Endothelial cell of umbilical vein (primary cell): Measurements from ENCODE around the gene WNT2. TPM values are rescaled to one million over a fixed set of nuclear protein-coding genes. Genes with fewer than 3 reads are reported as not detected.

Experiments
- BruUV-seq: library from RNA; stranded (reverse); fragments of 400-500 nt; replicated peaks from 2 replicates; lab custom pipeline; 2021; lab: Mats Ljungman, UMichigan
- CTCF ChIA-PET: fragments of 300-600, 350-600 bp; sonication (Branson Sonifier 250); formaldehyde crosslinking; loops from one replicate; lab custom pipeline; 2021; ENCODE audit warnings: antibody characterized with exemption, inconsistent platforms; lab: Charles Lee
- POLR2A ChIA-PET: fragments of 300-600, 350-600 bp; sonication (Branson Sonifier 250); formaldehyde crosslinking; loops from one replicate; lab custom pipeline; 2021; ENCODE audit warnings: antibody characterized with exemption, inconsistent platforms; lab: Charles Lee
- DNase-seq: peaks from one replicate; pipeline ENCODE4 v3.0.0-alpha.2; 2011; ENCODE audit warnings: low read depth, low spot score
- FAIRE-seq: peaks from 2 replicates; lab custom pipeline; 2011; peaks lifted over from hg19 to GRCh38; lab: Jason Lieb, UNC
- H2AFZ ChIP-seq: 2 replicates; pipeline ENCODE4 v1.6.0; 2012; ENCODE audit warnings: low read depth, low read length, control low read depth, inconsistent platforms
- H3K27ac ChIP-seq: 2 replicates; pipeline ENCODE4 v1.5.1; 2011; ENCODE audit warnings: low read depth, mild to moderate bottlenecking, control low read depth, low read length, moderate library complexity; ENCODE audit not compliant: insufficient read depth
- H3K27me3 ChIP-seq, 2 experiments: 2 replicates each; pipeline versions ENCODE4 v1.6.0 to v1.6.1; 2011; ENCODE audit warnings: low read length in 2 of 2, mixed read lengths in 1 of 2; ENCODE audit not compliant: control insufficient read depth in 2 of 2, insufficient read depth in 2 of 2
- H3K36me3 ChIP-seq, 2 experiments: 2 replicates in 1 of 2; 3 replicates in 1 of 2; pipeline ENCODE4 v1.5.1; 2011; ENCODE audit warnings: low read length in 2 of 2, mild to moderate bottlenecking in 1 of 2, moderate library complexity in 1 of 2; ENCODE audit not compliant: control insufficient read depth in 2 of 2, insufficient read depth in 2 of 2; ENCODE audit errors: extremely low read depth in 1 of 2
- H3K4me1 ChIP-seq: 3 replicates; pipeline ENCODE4 v1.5.1; 2011; ENCODE audit warnings: mild to moderate bottlenecking, low read length; ENCODE audit not compliant: control insufficient read depth, insufficient read depth; ENCODE audit errors: extremely low read depth
- H3K4me2 ChIP-seq: 2 replicates; pipeline ENCODE4 v1.6.1; 2011; ENCODE audit warnings: low read length, control low read depth, mixed read lengths; ENCODE audit not compliant: insufficient read depth
- H3K4me3 ChIP-seq, 3 experiments: fragments of 200-600 bp in 1 of 3; sonication (generic), shearing (Covaris generic) in 1 of 3; replicated peaks in 1 of 3; 2 replicates each; pipeline ENCODE4 v1.5.1; 2011 to 2016; ENCODE audit warnings: control low read depth in 3 of 3, low read length in 3 of 3, mild to moderate bottlenecking in 2 of 3, inconsistent platforms in 1 of 3, low read depth in 1 of 3, moderate library complexity in 1 of 3; ENCODE audit not compliant: insufficient read depth in 1 of 3
- H3K79me2 ChIP-seq: 2 replicates; pipeline ENCODE4 v1.6.0; 2012; ENCODE audit warnings: low read length, inconsistent platforms; ENCODE audit not compliant: control insufficient read depth, insufficient read depth
- H3K9ac ChIP-seq: replicated peaks from 2 replicates; pipeline ENCODE3; 2011; ENCODE audit warnings: low read length, control low read depth; ENCODE audit not compliant: insufficient read depth; ENCODE audit errors: extremely low read depth
- H3K9me1 ChIP-seq: replicated peaks from 3 replicates; pipeline ENCODE4 v1.6.0; 2011; ENCODE audit warnings: mild to moderate bottlenecking, low read length; ENCODE audit not compliant: control insufficient read depth, insufficient read depth; ENCODE audit errors: extremely low read depth
- H3K9me3 ChIP-seq: replicated peaks from 2 replicates; pipeline ENCODE4 v1.5.1; 2012; ENCODE audit warnings: low read length, inconsistent platforms; ENCODE audit not compliant: control insufficient read depth, insufficient read depth
- H4K20me1 ChIP-seq: replicated peaks from 2 replicates; pipeline ENCODE3; 2011; ENCODE audit warnings: mild to moderate bottlenecking, low read length; ENCODE audit not compliant: control insufficient read depth, insufficient read depth; ENCODE audit errors: extremely low read depth
- EZH2 ChIP-seq: IDR thresholded peaks from 2 replicates; pipeline ENCODE4 v1.6.1; 2012; ENCODE audit warnings: borderline replicate concordance, low read depth, mild to moderate bottlenecking, moderate library complexity, low read length, inconsistent platforms; ENCODE audit not compliant: severe bottlenecking
- FOS ChIP-seq: IDR thresholded peaks from 2 replicates; pipeline ENCODE4 v1.6.1; 2011; ENCODE audit warnings: mild to moderate bottlenecking, low read length, moderate library complexity, borderline replicate concordance; ENCODE audit not compliant: insufficient read depth
- GATA2 ChIP-seq: IDR thresholded peaks from 2 replicates; pipeline ENCODE4 v1.7.0; 2011; ENCODE audit warnings: low read depth, mild to moderate bottlenecking, moderate library complexity, mixed read lengths, low read length; ENCODE audit not compliant: insufficient read length, insufficient read depth
- JUN ChIP-seq: IDR thresholded peaks from 2 replicates; pipeline ENCODE4 v1.6.1; 2011; ENCODE audit warnings: borderline replicate concordance, low read depth; ENCODE audit not compliant: insufficient read length, insufficient read depth
- MYC ChIP-seq: IDR thresholded peaks from one replicate; pipeline ENCODE4 v1.6.1; 2011; ENCODE audit warnings: mild to moderate bottlenecking, low read depth, low read length
- POLR2A ChIP-seq: IDR thresholded peaks from 2 replicates; pipeline ENCODE4 v1.6.1; 2012; ENCODE audit warnings: low read depth, mild to moderate bottlenecking, control low read depth, low read length
- POLR2AphosphoS5 ChIP-seq: IDR thresholded peaks from 2 replicates; pipeline ENCODE4 v1.6.1; 2012; ENCODE audit warnings: low read depth, mild to moderate bottlenecking, control low read depth, low read length, moderate library complexity; ENCODE audit not compliant: insufficient read depth
- dilution Hi-C: fragments of 300-500 bp; cut with MboI; formaldehyde crosslinking; loops from one replicate; pipeline ENCODE4 v1.15.0; 2019; ENCODE audit warnings: low sequenced_read_pairs; ENCODE audit not compliant: extremely low pct_ligation_motif_present
- intact Hi-C: fragments of 100-400 bp; cut with micrococcal nuclease; formaldehyde crosslinking; loops from one replicate; pipeline ENCODE4 v1.10.0; 2022
- polyA plus RNA-seq, 4 experiments: library from polyadenylated mRNA; depleted of rRNA in 3 of 4; stranded (reverse) in 3 of 4; unstranded in 1 of 4; fragments of >200 nt; gene quantifications; 2 replicates each; pipeline versions ENCODE4 v1.2.1 to v1.2.3, GENCODE V29; 2011 to 2012; ENCODE audit warnings: missing spikeins in 1 of 4
- total RNA-seq: library from RNA; stranded (reverse); gene quantifications from 2 replicates; pipeline ENCODE4 v1.2.3, GENCODE V29; 2021
- TF ChIP-seq, protein P1 (sequence below), 2 donors: IDR thresholded peaks; 1 replicate in 1 of 2; 2 replicates in 1 of 2; pipeline ENCODE4 v1.5.1; 2011; ENCODE audit warnings: low read length in 2 of 2, mild to moderate bottlenecking in 2 of 2, moderate library complexity in 2 of 2, control low read depth in 1 of 2, inconsistent platforms in 1 of 2, low read depth in 1 of 2; ENCODE audit not compliant: insufficient read depth in 1 of 2; ENCODE audit errors: extremely low read depth in 1 of 2
- TF ChIP-seq, protein P2 (sequence below): IDR thresholded peaks from 2 replicates; pipeline ENCODE4 v1.6.1; 2011; ENCODE audit not compliant: insufficient read depth, insufficient read length

The WNT2 gene
- total and polyA plus RNA-seq, 2 donors (not counting 3 experiments of a cell fraction or from before 2014, with no cell fraction given): not detected

DNA sequence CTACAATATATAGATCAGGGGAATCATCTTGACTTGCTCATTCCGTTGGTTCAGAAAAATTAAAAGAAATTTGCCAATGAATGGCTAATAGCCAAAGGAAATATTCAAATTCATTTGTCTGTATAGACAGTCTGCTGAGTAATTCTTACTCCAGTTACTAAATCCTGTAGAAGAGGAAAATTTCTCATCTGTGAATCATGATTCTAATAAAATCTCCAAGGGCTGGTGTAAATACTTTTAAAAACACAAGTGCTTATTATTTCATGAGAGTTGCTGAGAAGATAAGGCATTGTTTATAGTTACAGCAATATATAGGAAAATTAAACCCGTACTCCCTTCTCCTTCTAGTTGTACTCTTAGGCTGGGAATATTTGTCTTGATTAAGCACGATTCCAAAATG, 53.0 kb downstream of the WNT2 start:
- no TSS peak for BruUV-seq
- intact Hi-C loops (no loop called here), dilution Hi-C loops (no loop called here)
- no peaks in the 10 kb centered on the region for H4K20me1 ChIP-seq
- no peak overlapping the region for H2AFZ ChIP-seq
- H3K9me1 ChIP-seq: no peaks in the 10 kb centered on the region
- no peaks in the 10 kb centered on the region for H3K36me3 ChIP-seq
- H3K4me3 ChIP-seq: no peak overlapping the region
- H3K9ac ChIP-seq: no peak overlapping the region
- no peaks in the 10 kb centered on the region for H3K9me3 ChIP-seq
- H3K27me3 ChIP-seq: no peaks in the 10 kb centered on the region
- H3K4me2 ChIP-seq: peak overlapping the region; percentile 58
- no peak for FAIRE-seq
- no peak for TF ChIP-seq FOS
- no peak for TF ChIP-seq MYC
- no peak for TF ChIP-seq POLR2AphosphoS5
- no peak for TF ChIP-seq EZH2
- no peak for TF ChIP-seq JUN
- TF ChIP-seq, protein P1, sequence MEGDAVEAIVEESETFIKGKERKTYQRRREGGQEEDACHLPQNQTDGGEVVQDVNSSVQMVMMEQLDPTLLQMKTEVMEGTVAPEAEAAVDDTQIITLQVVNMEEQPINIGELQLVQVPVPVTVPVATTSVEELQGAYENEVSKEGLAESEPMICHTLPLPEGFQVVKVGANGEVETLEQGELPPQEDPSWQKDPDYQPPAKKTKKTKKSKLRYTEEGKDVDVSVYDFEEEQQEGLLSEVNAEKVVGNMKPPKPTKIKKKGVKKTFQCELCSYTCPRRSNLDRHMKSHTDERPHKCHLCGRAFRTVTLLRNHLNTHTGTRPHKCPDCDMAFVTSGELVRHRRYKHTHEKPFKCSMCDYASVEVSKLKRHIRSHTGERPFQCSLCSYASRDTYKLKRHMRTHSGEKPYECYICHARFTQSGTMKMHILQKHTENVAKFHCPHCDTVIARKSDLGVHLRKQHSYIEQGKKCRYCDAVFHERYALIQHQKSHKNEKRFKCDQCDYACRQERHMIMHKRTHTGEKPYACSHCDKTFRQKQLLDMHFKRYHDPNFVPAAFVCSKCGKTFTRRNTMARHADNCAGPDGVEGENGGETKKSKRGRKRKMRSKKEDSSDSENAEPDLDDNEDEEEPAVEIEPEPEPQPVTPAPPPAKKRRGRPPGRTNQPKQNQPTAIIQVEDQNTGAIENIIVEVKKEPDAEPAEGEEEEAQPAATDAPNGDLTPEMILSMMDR (IDR thresholded peaks at IDR 0.05; ENCODE audit: extremely low read depth in 1 of 2, insufficient read depth in 1 of 2, low read depth in 1 of 2, low read length in 2 of 2): no peak
- no peak for TF ChIP-seq POLR2A
- no peak for TF ChIP-seq GATA2
- TF ChIP-seq, protein P2, sequence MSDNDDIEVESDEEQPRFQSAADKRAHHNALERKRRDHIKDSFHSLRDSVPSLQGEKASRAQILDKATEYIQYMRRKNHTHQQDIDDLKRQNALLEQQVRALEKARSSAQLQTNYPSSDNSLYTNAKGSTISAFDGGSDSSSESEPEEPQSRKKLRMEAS: no peak
- CTCF ChIA-PET: no interaction called here
- H3K4me1 ChIP-seq: peaks cover 14% of the 10 kb centered on the region
- peak; percentile 34 for DNase-seq
- no peaks in the 10 kb centered on the region for H3K79me2 ChIP-seq
- POLR2A ChIA-PET: no interaction called here
- H3K27ac ChIP-seq: peak overlapping the region; percentile 72
